Prostate gland (tissue), 2 donors: ENCODE measurements around the gene RIPOR2.

Experiments used
- CTCF ChIP-seq, 4 experiments: fragments of 200-600 bp in 2 of 4; fragments of 450-650 bp in 2 of 4; sonication (generic) in 2 of 4; IDR thresholded peaks; 1 replicate in 3 of 4; 2 replicates in 1 of 4; pipeline ENCODE4 v1.5.1; 2016 to 2019; ENCODE audit warnings: antibody characterized with exemption in 4 of 4, mild to moderate bottlenecking in 2 of 4, moderate library complexity in 2 of 4
- POLR2AphosphoS5 ChIP-seq: sonication (generic); formaldehyde crosslinking; IDR thresholded peaks from one replicate; pipeline ENCODE4 v1.6.1; 2017; ENCODE audit warnings: antibody characterized with exemption

- no peak for TF ChIP-seq CTCF (IDR thresholded peaks at IDR 0.05)
- TF ChIP-seq POLR2AphosphoS5 = no peak
Observed at GRCh38 chr6:24827162-24827561, 108.6 kb downstream of the RIPOR2 start.
